Fibroblast of lung (primary cell): Measurements from ENCODE around the gene CRY1. TPM values are rescaled to one million over a fixed set of nuclear protein-coding genes. Genes with fewer than 3 reads are reported as not detected.

ENCODE experiments used
- DNase-seq, 2 donors: peaks; one replicate each; pipeline versions ENCODE4 v3.0.0 to v3.0.0-alpha.2; 2010; ENCODE audit warnings: low read depth in 2 of 2
- H2AFZ ChIP-seq: 2 replicates; pipeline ENCODE4 v1.5.1; 2012; ENCODE audit warnings: low read length, control low read depth, inconsistent platforms
- H3K27ac ChIP-seq: 2 replicates; pipeline ENCODE4 v1.5.1; 2011; ENCODE audit warnings: low read length, control low read depth; ENCODE audit not compliant: insufficient read depth
- H3K27me3 ChIP-seq: 2 replicates; pipeline ENCODE4 v1.5.1; 2011; ENCODE audit warnings: mild to moderate bottlenecking, low read length; ENCODE audit not compliant: control insufficient read depth, insufficient read depth
- H3K36me3 ChIP-seq: 2 replicates; pipeline ENCODE4 v1.5.1; 2011; ENCODE audit warnings: low read length; ENCODE audit not compliant: control insufficient read depth, insufficient read depth
- H3K4me1 ChIP-seq: 2 replicates; pipeline ENCODE4 v1.5.1; 2011; ENCODE audit warnings: low read length; ENCODE audit not compliant: control insufficient read depth, insufficient read depth; ENCODE audit errors: extremely low read depth
- H3K4me2 ChIP-seq: 2 replicates; pipeline ENCODE4 v1.5.1; 2011; ENCODE audit warnings: low read length, control low read depth; ENCODE audit not compliant: insufficient read depth; ENCODE audit errors: extremely low read depth
- H3K4me3 ChIP-seq, 4 experiments: fragments of 200-600 bp in 1 of 4; sonication (generic) in 1 of 4; replicated peaks in 1 of 4; 2 replicates each; pipeline ENCODE4 v1.5.1; 2011 to 2016; ENCODE audit warnings: low read length in 4 of 4, low read depth in 3 of 4, mild to moderate bottlenecking in 3 of 4, control low read depth in 2 of 4, inconsistent platforms in 1 of 4, mixed read lengths in 1 of 4; ENCODE audit not compliant: insufficient read depth in 1 of 4; ENCODE audit errors: control extremely low read depth in 1 of 4
- H3K79me2 ChIP-seq: 2 replicates; pipeline ENCODE4 v1.5.1; 2012; ENCODE audit warnings: mild to moderate bottlenecking, low read length, inconsistent platforms; ENCODE audit not compliant: control insufficient read depth, insufficient read depth
- H3K9ac ChIP-seq: 2 replicates; pipeline ENCODE4 v1.5.1; 2011; ENCODE audit warnings: mild to moderate bottlenecking, low read length, control low read depth; ENCODE audit not compliant: insufficient read depth
- H3K9me3 ChIP-seq: 2 replicates; pipeline ENCODE4 v1.5.1; 2012; ENCODE audit warnings: low read depth, low read length; ENCODE audit not compliant: control insufficient read depth, insufficient read depth
- H4K20me1 ChIP-seq: 2 replicates; pipeline ENCODE4 v1.5.1; 2011; ENCODE audit warnings: low read length; ENCODE audit not compliant: control insufficient read depth, insufficient read depth; ENCODE audit errors: extremely low read depth
- EZH2 ChIP-seq: IDR thresholded peaks from 2 replicates; pipeline ENCODE4 v1.5.1; 2012; ENCODE audit warnings: low read length, control low read depth, mild to moderate bottlenecking; ENCODE audit errors: missing control alignments
- polyA plus RNA-seq, 2 donors: library from polyadenylated mRNA; depleted of rRNA in 1 of 2; stranded (reverse) in 1 of 2; unstranded in 1 of 2; fragments of >200 nt; gene quantifications; 2 replicates each; pipeline ENCODE4 v1.2.1, GENCODE V29; 2011 to 2012; ENCODE audit warnings: missing spikeins in 1 of 2
- total RNA-seq: library from RNA; depleted of rRNA; stranded (reverse); fragments of >200 nt; gene quantifications from 2 replicates; pipeline ENCODE4 v1.2.1, GENCODE V29; 2014
- TF ChIP-seq, protein P1 (sequence below), 2 donors: IDR thresholded peaks in 1 of 2; conservative IDR thresholded peaks in 1 of 2; 1 replicate in 1 of 2; 2 replicates in 1 of 2; pipeline ENCODE4 v1.5.1; 2011 to 2012; ENCODE audit warnings: low read length in 2 of 2, control low read depth in 1 of 2, inconsistent platforms in 1 of 2, low read depth in 1 of 2, mild to moderate bottlenecking in 1 of 2

The CRY1 gene
- total and polyA plus RNA-seq, 2 donors (not counting 1 experiment from before 2014, with no cell fraction given), result 9.6 to 12.9 TPM

DNA sequence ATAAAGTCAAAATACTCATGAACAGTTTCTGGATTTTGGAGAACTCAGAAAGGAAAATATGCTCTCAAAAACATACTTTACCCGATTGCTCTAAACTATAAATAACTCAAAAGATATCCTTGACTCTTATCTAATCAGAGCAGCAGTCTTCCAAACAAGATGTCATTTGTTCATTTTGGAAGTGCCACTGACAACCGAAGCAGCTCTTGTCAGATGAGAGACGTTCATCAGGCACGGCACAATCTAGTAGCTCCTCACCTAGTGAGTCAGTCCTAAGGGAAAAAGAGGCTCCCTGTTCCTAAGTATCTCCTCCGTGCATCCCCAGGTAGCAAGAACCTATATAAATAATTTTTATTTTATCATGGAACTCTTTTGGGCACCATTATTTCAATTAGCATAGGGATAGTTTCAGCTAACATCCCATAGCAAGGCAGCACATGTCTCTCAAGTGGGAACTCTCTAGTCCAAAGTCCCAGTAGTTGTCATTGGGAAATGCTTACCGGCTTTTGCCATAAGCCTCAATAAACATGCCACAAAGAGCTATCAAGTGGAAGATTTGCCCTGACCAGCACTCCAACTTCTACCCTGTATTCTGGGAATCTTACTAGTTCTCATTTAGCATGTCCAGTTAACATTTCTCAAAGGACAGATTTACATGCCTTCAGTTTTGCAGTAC is 151.7 kb downstream of the CRY1 start:
- TF ChIP-seq, protein P1, sequence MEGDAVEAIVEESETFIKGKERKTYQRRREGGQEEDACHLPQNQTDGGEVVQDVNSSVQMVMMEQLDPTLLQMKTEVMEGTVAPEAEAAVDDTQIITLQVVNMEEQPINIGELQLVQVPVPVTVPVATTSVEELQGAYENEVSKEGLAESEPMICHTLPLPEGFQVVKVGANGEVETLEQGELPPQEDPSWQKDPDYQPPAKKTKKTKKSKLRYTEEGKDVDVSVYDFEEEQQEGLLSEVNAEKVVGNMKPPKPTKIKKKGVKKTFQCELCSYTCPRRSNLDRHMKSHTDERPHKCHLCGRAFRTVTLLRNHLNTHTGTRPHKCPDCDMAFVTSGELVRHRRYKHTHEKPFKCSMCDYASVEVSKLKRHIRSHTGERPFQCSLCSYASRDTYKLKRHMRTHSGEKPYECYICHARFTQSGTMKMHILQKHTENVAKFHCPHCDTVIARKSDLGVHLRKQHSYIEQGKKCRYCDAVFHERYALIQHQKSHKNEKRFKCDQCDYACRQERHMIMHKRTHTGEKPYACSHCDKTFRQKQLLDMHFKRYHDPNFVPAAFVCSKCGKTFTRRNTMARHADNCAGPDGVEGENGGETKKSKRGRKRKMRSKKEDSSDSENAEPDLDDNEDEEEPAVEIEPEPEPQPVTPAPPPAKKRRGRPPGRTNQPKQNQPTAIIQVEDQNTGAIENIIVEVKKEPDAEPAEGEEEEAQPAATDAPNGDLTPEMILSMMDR (conservative IDR thresholded peaks at IDR 0.05 in 1 of 2, IDR thresholded peaks at IDR 0.05 in 1 of 2; ENCODE audit: low read depth in 1 of 2, low read length in 2 of 2), result no peak
- TF ChIP-seq EZH2, result no peak
- no peaks in the 10 kb centered on the region for H3K4me1 ChIP-seq
- H3K4me3 ChIP-seq, result no peak overlapping the region
- no peaks in the 10 kb centered on the region for H3K79me2 ChIP-seq
- DNase-seq, result no peak
- no peaks in the 10 kb centered on the region for H4K20me1 ChIP-seq
- H3K9me3 ChIP-seq, result no peaks in the 10 kb centered on the region
- H3K27ac ChIP-seq, result no peak overlapping the region
- no peak overlapping the region for H3K4me2 ChIP-seq
- no peaks in the 10 kb centered on the region for H3K36me3 ChIP-seq
- H3K27me3 ChIP-seq, result no peaks in the 10 kb centered on the region
- no peak overlapping the region for H2AFZ ChIP-seq
- H3K9ac ChIP-seq, result no peak overlapping the region

Other genes with a start within 250 kb of the CRY1 start
- 81.7 and 97.9 TPM in 2 replicates for gene TMEM263, start 137.6 kb downstream of the CRY1 start, total RNA-seq
- gene TMEM263, start 137.6 kb downstream of the CRY1 start, polyA plus RNA-seq, result 71.5 and 116 TPM in 2 replicates
- 6.2 and 7.3 TPM in 2 replicates for gene MTERF2, start 106.4 kb downstream of the CRY1 start, total RNA-seq
- 3.9 and 6.3 TPM in 2 replicates for gene MTERF2, start 106.4 kb downstream of the CRY1 start, polyA plus RNA-seq